Hematopoietic multipotent progenitor cell treated with erythropoietin and hydrocortisone succinate and interleukin-3 and kit ligand, for 17 days (in vitro differentiated cells): Measurements from ENCODE around the gene CYB5RL.
A peak's percentile ranks its signal among the peaks of the same experiment; 100 is the strongest.
"Not testable (repeated sequence)": the region's sequence is repeated elsewhere in the genome, so short reads cannot be mapped to it uniquely, and the experiment has no call there.

Experiments used
- DNase-seq: peaks from one replicate; pipeline ENCODE4 v3.0.0-alpha.2; 2015; ENCODE audit warnings: low spot score

The CYB5RL gene

DNA sequence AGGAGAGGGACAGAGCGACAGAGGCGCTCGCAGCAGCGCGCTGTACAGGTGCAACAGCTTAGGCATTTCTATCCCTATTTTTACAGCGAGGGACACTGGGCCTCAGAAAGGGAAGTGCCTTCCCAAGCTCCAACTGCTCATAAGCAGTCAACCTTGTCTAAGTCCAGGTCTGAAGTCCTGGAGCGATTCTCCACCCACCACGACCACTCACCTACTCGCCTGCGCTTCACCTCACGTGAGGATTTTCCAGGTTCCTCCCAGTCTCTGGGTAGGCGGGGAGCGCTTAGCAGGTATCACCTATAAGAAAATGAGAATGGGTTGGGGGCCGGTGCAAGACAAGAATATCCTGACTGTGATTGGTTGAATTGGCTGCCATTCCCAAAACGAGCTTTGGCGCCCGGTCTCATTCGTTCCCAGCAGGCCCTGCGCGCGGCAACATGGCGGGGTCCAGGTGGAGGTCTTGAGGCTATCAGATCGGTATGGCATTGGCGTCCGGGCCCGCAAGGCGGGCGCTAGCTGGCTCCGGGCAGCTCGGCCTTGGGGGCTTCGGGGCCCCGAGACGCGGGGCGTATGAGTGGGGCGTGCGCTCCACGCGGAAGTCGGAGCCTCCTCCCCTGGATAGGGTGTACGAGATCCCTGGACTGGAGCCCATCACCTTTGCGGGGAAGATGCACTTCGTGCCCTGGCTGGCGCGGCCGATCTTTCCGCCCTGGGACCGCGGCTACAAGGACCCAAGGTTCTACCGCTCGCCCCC is at the start of gene CYB5RL, which contains the start of gene MRPL37:
Gene CYB5RL, minus strand, starts transcription at position 266 of the 754 bp plus-strand sequence. CDS start 4,414 bp downstream, outside the sequence.
Gene MRPL37, plus strand, starts transcription at position 403 of the 754 bp plus-strand sequence. Its CDS starts 77 bp downstream, at position 480.
- DNase-seq = peak; percentile 88

GRCh38 chr1:54248966-54249365 is 49.1 kb upstream of the CYB5RL start:
- no peak for DNase-seq

DNA sequence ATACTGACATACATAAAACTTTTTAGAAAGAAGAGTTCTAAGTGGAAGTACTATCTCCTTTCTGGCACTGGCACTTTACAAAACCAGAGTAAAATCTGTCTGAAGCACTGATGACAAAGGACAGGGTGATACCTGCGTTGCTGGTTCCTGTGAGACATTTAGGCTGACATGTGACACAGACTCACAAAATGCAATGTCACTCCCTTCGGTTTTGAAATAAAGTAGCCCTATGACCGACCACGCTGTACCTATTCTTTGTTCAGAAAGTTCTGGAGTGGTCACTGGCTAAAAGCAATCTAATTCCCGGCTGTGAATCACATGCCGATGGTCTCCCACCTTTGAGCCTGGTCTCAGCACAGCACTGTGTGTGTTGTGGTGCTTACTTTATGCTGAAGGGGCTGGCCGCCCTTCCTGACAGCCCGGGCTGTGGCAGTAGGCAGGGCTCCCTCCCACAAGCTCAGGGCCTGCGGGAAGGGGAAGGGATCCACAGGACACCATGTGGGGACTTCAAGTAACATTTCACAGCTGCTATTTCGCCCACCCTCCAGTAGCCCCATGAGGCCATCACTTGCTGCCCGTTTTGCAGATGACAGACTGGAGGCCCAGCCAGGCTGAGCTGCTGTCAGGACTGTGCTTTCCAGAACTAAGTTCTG is 48.2 kb upstream of the CYB5RL start:
- DNase-seq = no peak

- no peak for DNase-seq
Measured at GRCh38 chr1:54246116-54246721, 46.4 kb upstream of the CYB5RL start.

- DNase-seq = no peak
Measured at GRCh38 chr1:54245501-54245900, 45.7 kb upstream of the CYB5RL start.

- DNase-seq = no peak
Measured at GRCh38 chr1:54244655-54245054, 44.8 kb upstream of the CYB5RL start.

- DNase-seq = no peak
Measured at GRCh38 chr1:54243022-54243421, 43.2 kb upstream of the CYB5RL start.

DNA sequence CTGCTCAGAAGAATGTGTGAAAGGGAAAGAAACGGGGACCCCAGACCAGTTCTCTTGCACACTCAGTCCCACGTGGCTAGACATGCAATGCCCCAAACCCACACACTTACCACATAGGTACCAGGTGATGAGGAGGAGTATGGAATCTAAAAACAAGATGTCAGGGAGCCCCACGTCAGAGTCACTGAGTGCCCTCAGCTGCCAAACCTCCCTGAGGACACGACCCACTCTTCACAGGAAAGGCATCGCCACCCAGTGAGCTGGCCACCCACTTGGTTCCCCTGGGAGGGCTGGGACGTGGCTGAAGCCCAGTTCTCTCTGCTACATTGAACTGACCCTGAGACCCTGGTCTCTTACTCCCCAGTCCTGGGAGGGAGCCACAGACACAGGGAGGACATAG is 41.5 kb upstream of the CYB5RL start:
- no peak for DNase-seq

GRCh38 chr1:54240741-54241335 is 41.0 kb upstream of the CYB5RL start:
- DNase-seq = no peak

DNA sequence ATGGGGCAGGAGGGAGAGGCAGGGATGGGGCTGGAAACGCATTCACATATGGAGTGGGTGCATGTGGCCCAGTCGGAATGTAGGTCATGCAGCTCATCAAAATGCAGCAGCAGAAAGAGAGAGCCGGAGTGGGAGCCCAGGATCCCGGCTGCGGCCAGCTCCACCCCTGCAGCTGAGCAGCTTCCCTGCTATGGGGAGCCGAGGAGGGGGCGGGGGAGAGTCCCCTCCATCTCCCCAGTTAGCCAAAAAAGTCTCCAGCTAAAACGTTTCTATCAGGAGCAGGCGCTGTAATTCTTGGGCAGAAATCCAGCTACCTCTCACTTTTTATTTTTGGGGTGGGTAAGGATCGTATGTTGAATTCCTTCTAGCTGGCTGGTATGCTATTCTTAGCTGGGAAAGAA is 39.8 kb upstream of the CYB5RL start:
- DNase-seq = no peak

DNA sequence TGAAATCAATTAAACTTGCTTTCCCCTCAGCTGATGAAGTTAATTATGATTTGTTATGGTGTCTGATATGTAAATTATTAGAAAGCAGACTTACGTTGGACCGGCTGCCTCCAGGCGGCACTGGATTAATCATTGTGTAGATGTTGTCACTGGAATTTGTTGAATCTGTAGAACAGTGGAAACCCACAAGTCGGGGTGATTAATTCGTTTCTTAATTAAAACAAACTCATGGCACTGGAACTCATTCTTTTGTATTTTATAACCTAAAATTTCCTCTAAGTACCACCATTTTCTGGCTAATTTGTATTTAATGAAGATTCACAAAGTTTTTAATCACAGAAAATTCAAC is 39.2 kb upstream of the CYB5RL start:
- DNase-seq = no peak

DNA sequence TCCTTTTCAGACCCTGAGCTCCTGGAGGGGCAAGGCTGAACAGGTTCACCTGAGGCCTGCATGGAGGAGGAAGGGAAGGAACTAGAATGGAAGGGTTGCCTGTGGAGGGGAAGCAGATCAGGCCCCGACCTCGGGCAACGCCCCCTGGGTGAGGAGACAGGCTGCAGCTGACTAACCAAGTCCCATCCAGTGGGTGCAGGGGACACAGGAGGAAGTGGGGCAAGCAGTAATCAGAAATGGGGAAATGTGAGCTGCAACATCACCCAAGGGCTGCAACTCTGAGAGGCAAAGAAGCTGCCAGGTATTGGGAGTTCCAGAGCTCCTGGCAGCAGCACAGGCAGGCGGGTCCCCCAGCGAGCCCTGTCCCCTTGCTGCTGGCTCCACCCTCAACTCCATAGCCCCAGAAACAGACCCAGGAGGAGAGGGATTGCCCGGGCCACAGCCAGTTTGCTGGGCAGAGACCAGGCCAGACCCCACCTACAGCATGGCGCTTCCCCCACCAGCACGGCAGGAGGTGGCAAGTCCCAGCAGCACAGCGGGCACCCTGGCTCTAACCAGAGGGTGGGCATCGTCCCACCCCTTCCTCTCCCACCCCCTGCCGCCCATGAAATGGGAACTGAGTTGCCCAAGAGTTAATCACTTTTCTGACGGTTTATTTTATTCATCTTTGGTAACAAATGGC is 38.7 kb upstream of the CYB5RL start:
- DNase-seq = no peak

DNA sequence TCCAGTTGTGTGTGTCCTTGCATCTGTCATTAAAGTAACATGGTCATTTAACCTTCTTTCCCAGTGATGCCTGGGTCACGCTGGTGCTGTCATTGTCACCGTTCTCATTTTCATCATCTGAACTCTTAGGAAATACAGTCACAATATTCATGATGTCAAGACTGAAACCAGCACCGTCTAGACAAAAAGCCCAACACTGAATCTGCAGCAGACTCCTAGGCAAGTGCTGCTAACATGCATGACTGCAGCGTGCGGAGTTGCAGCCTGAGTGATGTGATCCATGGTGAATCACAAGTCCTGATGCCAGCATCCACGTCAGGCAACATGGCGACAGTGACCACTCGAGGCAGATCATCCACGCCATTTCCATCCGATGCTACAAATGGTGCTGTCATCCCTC is 37.8 kb upstream of the CYB5RL start:
- no peak for DNase-seq

DNA sequence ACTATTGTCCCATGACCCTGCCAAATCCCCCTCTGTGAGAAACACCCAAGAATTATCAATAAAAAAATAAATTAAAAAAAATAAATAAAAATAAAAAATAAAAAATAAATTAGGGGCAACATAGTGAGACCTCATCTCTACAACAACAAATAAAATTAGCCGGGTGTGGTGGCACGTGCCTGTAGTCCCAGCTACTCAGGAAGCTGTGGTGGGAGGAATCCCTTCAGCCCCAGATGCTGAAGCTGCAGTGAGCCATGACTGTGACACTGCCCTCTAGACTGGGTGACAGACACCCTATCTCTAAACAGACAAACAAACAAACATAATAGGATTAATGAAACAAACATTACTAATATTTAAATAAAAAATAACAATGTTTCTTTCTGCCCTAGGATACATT is 34.5 kb upstream of the CYB5RL start:
- no peak for DNase-seq

DNA sequence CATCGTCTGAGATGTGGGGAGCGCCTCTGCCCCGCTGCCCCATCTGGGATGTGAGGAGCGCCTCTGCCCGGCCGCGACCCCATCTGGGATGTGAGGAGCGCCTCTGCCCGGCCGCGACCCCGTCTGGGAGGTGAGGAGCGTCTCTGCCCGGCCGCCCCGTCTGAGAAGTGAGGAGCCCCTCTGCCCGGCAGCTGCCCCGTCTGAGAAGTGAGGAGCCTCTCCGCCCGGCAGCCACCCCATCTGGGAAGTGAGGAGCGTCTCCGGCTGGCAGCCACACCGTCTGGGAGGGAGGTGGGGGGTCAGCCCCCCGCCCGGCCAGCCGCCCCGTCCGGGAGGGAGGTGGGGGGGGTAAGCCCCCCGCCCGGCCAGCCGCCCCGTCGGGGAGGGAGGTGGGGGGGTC is 33.4 kb upstream of the CYB5RL start:
- not testable (repeated sequence) for DNase-seq

DNA sequence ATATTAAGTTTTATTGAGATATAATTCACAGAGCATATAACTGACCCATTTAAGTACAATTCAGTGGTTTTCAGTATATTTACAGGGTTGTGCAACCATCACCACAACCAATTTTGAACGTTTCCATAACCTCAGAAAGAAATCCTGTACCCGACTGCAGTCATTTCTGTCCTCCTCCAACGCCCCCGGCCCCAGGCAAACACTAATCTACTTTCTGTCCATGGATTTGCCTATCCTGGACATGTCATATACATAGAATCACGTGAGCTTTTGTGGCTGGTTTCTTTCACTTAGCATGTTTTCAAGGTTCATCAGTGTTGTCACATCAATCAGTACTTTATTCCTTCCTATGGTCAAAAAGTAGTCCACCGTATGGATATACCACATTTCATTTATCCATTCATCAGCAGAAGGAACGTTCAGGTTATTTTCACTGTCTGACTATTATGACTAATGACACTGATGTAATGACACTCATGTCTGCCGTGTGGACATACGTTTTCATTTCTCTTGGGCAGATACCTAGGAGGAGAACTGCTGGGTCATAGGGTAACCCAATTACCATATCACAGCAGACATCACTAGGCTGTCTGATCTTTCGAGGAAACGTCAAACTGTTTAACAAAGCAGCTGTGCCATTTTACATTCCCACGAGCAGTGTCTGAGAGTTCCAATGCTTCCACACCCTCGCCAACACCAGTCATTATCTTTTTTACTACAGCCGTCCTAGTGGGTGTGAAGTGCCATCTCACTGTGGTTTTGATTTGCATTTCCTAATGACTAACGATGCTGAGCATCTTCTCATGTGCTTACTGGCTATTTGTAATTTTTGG is 30.9 kb upstream of the CYB5RL start:
- DNase-seq = peak; percentile 65

DNA sequence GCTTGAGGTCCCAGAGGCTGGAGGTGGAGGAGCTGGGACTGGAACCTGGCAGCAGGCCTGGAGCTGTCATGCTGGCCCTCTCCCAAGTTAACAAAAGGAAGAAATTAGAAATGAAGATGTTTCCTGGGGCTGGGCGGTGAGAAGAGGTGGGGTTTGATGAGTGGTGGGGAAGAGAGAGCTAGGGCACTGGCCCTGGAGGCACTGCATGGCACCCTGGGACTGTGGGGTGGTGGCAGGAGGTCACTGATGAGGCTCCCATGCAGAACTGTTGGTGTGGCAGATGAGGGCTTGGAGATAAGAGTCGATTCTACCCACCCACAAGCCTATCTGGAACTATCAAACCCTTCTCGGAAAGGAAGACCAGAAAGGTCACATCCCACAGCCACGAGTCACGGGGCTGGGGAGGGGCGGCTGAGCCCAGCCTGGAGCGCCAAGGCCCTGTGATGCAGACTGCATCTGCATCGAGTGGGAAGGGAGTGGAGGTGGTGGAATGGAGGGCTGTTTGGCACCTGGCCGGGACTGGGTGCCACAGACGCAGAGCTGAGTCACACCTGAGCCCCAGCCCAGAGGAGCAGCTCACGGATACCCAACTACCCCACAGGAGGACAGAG is 29.6 kb upstream of the CYB5RL start:
- peak; percentile 74 for DNase-seq

DNA sequence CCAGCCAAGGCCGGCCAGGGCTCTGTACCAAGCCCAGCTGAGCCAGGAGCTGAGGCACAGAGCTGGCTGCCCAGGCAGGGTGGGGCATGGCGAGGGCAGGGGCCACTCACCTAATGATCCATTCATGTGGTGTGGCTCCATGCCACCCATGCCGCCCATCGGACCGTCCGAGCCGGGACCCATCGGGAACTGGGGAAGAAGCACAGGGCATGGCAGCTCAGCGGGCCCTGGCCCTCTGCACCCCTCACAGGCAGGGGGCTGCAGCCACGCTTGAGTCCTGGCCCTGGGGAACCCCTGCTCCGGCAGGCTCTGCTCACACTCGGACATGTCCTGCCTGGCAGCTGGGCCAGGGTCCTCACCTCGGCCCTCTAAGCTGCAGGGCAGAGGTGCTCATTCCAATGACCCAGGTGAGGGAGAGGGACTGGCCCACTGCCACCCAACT is 28.8 kb upstream of the CYB5RL start:
- DNase-seq = no peak

GRCh38 chr1:54227891-54228310 is 28.1 kb upstream of the CYB5RL start:
- no peak for DNase-seq

- DNase-seq = no peak
Measured at GRCh38 chr1:54227091-54227602, 27.3 kb upstream of the CYB5RL start.
